ENCODE results near the gene STC2. TPM values are rescaled to one million over a fixed set of nuclear protein-coding genes. Genes with fewer than 3 reads are reported as not detected.

Gene STC2
- total and polyA plus RNA-seq, 2 of the 8 experiments (the other 6 are each of a cell fraction or from before 2014, with no cell fraction given) = 26.4 to 53.1 TPM

- no peak overlapping the region for H3K4ac ChIP-seq (replicated peaks; ENCODE audit: insufficient read length, low read depth, low read length)
- DNase-seq (ENCODE audit: low read depth in 1 of 2, low spot score in 2 of 2) (no peak), FAIRE-seq (no peak)
- H4K20me1 ChIP-seq (replicated peaks in 1 of 2; ENCODE audit: control insufficient read depth in 1 of 2, insufficient read depth in 2 of 2, low read length in 2 of 2) = peaks cover 27 to 29% of the 10 kb centered on the region in 2 experiments
- no peak overlapping the region for H2BK120ac ChIP-seq (replicated peaks; ENCODE audit: low read depth, low read length)
- no peak overlapping the region for H4K91ac ChIP-seq (replicated peaks; ENCODE audit: insufficient read length, low read length)
- H3K4me1 ChIP-seq (replicated peaks in 1 of 4; ENCODE audit: control insufficient read depth in 3 of 4, insufficient read depth in 4 of 4, low read length in 3 of 4) = peaks cover 0 to 15% (median 2%) of the 10 kb centered on the region in 4 experiments; a peak in 5 of 7 replicates
- H3K23ac ChIP-seq (ENCODE audit: insufficient read length) = no peak overlapping the region
- no peak overlapping the region for H2AFZ ChIP-seq (ENCODE audit: low read length)
- H3K9ac ChIP-seq (replicated peaks in 1 of 4; ENCODE audit: extremely low read depth in 1 of 4, low read depth in 3 of 4, low read length in 3 of 4) = no peak overlapping the region
- no peaks in the 10 kb centered on the region for H3K9me3 ChIP-seq (ENCODE audit: insufficient read depth in 2 of 2, low read depth in 1 of 2, low read length in 1 of 2)
- H3K18ac ChIP-seq (ENCODE audit: extremely low read depth, low read length) = no peak overlapping the region
- peaks cover 39 to 100% (median 76%) of the 10 kb centered on the region in 4 experiments for H3K36me3 ChIP-seq (ENCODE audit: control insufficient read depth in 2 of 4, insufficient read depth in 4 of 4, low read length in 3 of 4)
- 90% methylated on average over 5 of the region's 5 CpGs; no CpG with 5 or more reads in 1 of the 2 experiments for WGBS, 2 experiments (ENCODE audit: extremely low coverage in 1 of 2, insufficient coverage in 1 of 2, insufficient read length in 1 of 2, insufficient replicate concordance in 2 of 2, low coverage in 1 of 2, low lambda C conversion rate in 2 of 2, missing lambda C conversion rate in 1 of 2)
- ChIA-PET CTCF (ENCODE audit: partially characterized antibody) (interaction anchor here (0.8 to 14.3 kb wide), 7 partner anchors 8 to 260 kb away, joined by 3 to 126 read pairs (median 6); no protein-coding TSS in a partner anchor), POLR2A (ENCODE audit: partially characterized antibody) (interaction anchor here (0.9 to 14.8 kb wide), 3 partner anchors 6 to 77 kb away, joined by 3 to 536 read pairs (median 491); partner anchors contain the start of gene STC2)
- no peak overlapping the region for H2BK12ac ChIP-seq (ENCODE audit: low read depth, low read length)
- H3K27me3 ChIP-seq (replicated peaks in 1 of 4; ENCODE audit: control insufficient read depth in 3 of 4, extremely low read depth in 1 of 4, insufficient read depth in 3 of 4, low read length in 3 of 4) = no peaks in the 10 kb centered on the region
- no peak overlapping the region for H3K56ac ChIP-seq (replicated peaks; ENCODE audit: insufficient read length, low read depth, low read length)
- H2AK5ac ChIP-seq (ENCODE audit: low read depth, low read length) = no peak overlapping the region
- no peak overlapping the region for H4K8ac ChIP-seq (ENCODE audit: extremely low read depth, insufficient read depth, low read length)
- H3K79me2 ChIP-seq (ENCODE audit: control insufficient read depth in 1 of 2, insufficient read depth in 2 of 2, low read length in 2 of 2) = peaks cover 4 to 39% of the 10 kb centered on the region in 2 experiments
- H2BK15ac ChIP-seq (ENCODE audit: low read length) = no peak overlapping the region
- peaks cover 3% of the 10 kb centered on the region; the same call in 1 of the 2 replicates for H3K23me2 ChIP-seq (ENCODE audit: low read depth, low read length)
- no peak overlapping the region for H3K27ac ChIP-seq (ENCODE audit: low read depth, low read length)
- no peak overlapping the region for H3K4me3 ChIP-seq (ENCODE audit: extremely low read depth in 1 of 4, insufficient read depth in 2 of 4, low read depth in 3 of 4, low read length in 4 of 4)
- no peak overlapping the region for H4K5ac ChIP-seq (ENCODE audit: insufficient read length, low read depth, low read length)
- no peak overlapping the region for H3K4me2 ChIP-seq (ENCODE audit: insufficient read depth in 1 of 2, low read depth in 2 of 2, low read length in 2 of 2)
- H2BK20ac ChIP-seq (ENCODE audit: low read length) = no peak overlapping the region
- H3K79me1 ChIP-seq (ENCODE audit: low read depth, low read length) = peaks cover 16% of the 10 kb centered on the region
- H3K14ac ChIP-seq (ENCODE audit: insufficient read length) = no peak overlapping the region
- H2BK5ac ChIP-seq (ENCODE audit: low read depth, low read length) = no peak overlapping the region
- TF ChIP-seq ATF2 (IDR thresholded peaks at IDR 0.05; ENCODE audit: low read length) = no peak
- TF ChIP-seq JUND (IDR thresholded peaks at IDR 0.05; ENCODE audit: low read length) = no peak
- no peak for TF ChIP-seq CHD1 (IDR thresholded peaks at IDR 0.05; ENCODE audit: low read depth, low read length)
- TF ChIP-seq JUN (IDR thresholded peaks at IDR 0.05; ENCODE audit: low read depth, low read length) = no peak
- TF ChIP-seq KDM4A (IDR thresholded peaks at IDR 0.05; ENCODE audit: low read depth, low read length, severe bottlenecking) = no peak
- no peak for TF ChIP-seq RAD21 (IDR thresholded peaks at IDR 0.05 in 1 of 2, conservative IDR thresholded peaks at IDR 0.05 in 1 of 2; ENCODE audit: low read depth in 2 of 2, low read length in 2 of 2)
- TF ChIP-seq CREB1 (IDR thresholded peaks at IDR 0.05) = no peak
- no peak for TF ChIP-seq USF2 (IDR thresholded peaks at IDR 0.05; ENCODE audit: low read length)
Observed at GRCh38 chr5:173321886-173322285, 6.3 kb downstream of the STC2 start.
